Measurements from ENCODE around the gene ITGA7. TPM values are rescaled to one million over a fixed set of nuclear protein-coding genes. Genes with fewer than 3 reads are reported as not detected.

Gene ITGA7
- total RNA-seq, 4 donors from 2014 or later = 9.5 to 20.6 (median 15.8) TPM

DNA sequence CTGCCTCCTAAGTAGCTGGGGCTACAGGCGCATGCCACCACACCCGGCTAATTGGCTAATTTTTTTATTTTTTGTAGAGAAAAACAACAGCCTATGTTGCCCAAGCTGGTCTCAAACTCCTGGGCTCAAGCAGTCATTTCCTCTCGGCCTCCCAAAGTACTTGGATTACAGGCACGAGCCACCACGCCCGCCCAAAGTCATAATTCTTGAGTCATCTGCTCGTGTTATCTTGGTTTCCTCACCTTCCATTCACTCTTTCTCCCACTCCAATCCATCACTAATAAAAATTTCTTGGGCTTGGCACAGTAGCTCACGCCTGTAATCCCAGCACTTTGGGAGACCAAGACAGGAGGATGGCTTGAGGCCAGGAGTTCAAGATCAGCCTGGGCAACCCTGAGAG lies 32.0 kb downstream of the ITGA7 start:
- TF ChIP-seq, protein P1, sequence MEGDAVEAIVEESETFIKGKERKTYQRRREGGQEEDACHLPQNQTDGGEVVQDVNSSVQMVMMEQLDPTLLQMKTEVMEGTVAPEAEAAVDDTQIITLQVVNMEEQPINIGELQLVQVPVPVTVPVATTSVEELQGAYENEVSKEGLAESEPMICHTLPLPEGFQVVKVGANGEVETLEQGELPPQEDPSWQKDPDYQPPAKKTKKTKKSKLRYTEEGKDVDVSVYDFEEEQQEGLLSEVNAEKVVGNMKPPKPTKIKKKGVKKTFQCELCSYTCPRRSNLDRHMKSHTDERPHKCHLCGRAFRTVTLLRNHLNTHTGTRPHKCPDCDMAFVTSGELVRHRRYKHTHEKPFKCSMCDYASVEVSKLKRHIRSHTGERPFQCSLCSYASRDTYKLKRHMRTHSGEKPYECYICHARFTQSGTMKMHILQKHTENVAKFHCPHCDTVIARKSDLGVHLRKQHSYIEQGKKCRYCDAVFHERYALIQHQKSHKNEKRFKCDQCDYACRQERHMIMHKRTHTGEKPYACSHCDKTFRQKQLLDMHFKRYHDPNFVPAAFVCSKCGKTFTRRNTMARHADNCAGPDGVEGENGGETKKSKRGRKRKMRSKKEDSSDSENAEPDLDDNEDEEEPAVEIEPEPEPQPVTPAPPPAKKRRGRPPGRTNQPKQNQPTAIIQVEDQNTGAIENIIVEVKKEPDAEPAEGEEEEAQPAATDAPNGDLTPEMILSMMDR (IDR thresholded peaks at IDR 0.05) = no peak
- TF ChIP-seq POLR2AphosphoS5 (IDR thresholded peaks at IDR 0.05) = no peak
- TF ChIP-seq EP300 (IDR thresholded peaks at IDR 0.05) = no peak
- TF ChIP-seq POLR2A (IDR thresholded peaks at IDR 0.05) = no peak
- DNase-seq (ENCODE audit: low spot score in 2 of 2) = no peak
- Histone ChIP-seq H3K4me3 (no peak overlapping the region), H3K9me3 (no peaks in the 10 kb centered on the region), H3K36me3 (no peaks in the 10 kb centered on the region), H3K27ac (no peak overlapping the region), H3K4me1 (no peaks in the 10 kb centered on the region), H3K27me3 (peaks cover 3% of the 10 kb centered on the region)
- WGBS = 87% methylated on average over 8 of the region's 8 CpGs

DNA sequence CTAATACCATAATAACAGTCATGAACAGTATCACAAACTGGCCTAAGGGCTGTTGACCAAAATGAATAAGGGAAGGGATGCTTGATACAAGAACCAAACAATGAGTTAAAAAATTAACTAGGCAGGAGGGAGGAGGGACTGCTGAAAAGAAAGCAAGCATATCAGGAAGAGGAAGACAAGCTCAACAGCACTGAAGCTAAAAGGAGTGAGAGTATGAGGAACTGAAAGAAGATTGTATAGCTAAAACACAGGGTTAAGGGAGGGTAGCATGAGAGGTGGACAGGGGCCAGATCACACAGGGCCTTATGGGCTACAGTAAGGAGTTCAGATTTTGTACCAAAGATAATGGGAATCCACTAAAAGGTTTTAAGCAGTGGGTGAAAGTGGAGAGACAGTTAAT lies 34.1 kb downstream of the ITGA7 start:
- DNase-seq (ENCODE audit: low spot score in 2 of 2) = no peak
- Histone ChIP-seq H3K9me3 (no peaks in the 10 kb centered on the region), H3K4me1 (no peaks in the 10 kb centered on the region), H3K27me3 (no peaks in the 10 kb centered on the region), H3K27ac (no peak overlapping the region), H3K36me3 (no peaks in the 10 kb centered on the region), H3K4me3 (no peak overlapping the region)
- TF ChIP-seq POLR2AphosphoS5 (IDR thresholded peaks at IDR 0.05) = no peak
- no peak for TF ChIP-seq EP300 (IDR thresholded peaks at IDR 0.05)
- TF ChIP-seq, protein P1 (IDR thresholded peaks at IDR 0.05) = no peak
- no peak for TF ChIP-seq POLR2A (IDR thresholded peaks at IDR 0.05)

DNA sequence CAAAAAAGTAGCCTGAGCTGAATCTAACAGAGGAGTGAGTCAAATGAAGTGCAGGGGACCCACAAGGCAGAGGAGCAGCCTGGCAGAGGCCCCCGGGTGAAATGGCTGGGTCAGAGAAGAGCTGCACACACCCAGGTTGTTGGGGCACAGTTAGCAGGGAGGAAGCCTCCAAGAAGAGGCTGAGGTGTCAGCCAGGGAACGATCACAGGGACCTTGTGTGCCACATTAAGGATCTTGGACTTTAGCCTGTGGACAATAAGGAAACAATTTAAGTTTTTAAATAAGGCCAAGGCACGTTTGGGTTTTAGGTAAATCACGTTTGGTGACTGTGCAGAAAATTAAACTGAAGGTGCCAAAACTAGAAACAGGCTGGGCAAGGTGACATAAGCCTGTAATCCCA lies 36.0 kb downstream of the ITGA7 start:
- no peaks in the 10 kb centered on the region for H3K36me3 ChIP-seq
- H3K27me3 ChIP-seq = no peaks in the 10 kb centered on the region
- H3K4me3 ChIP-seq = no peak overlapping the region
- no peaks in the 10 kb centered on the region for H3K9me3 ChIP-seq
- no peak for DNase-seq (ENCODE audit: low spot score in 2 of 2)
- no peaks in the 10 kb centered on the region for H3K4me1 ChIP-seq
- TF ChIP-seq, protein P1 (IDR thresholded peaks at IDR 0.05) = no peak
- TF ChIP-seq POLR2A (IDR thresholded peaks at IDR 0.05) (no peak), POLR2AphosphoS5 (IDR thresholded peaks at IDR 0.05) (no peak), EP300 (IDR thresholded peaks at IDR 0.05) (no peak)
- no peak overlapping the region for H3K27ac ChIP-seq
- WGBS = 43% methylated on average over 4 of the region's 4 CpGs

DNA sequence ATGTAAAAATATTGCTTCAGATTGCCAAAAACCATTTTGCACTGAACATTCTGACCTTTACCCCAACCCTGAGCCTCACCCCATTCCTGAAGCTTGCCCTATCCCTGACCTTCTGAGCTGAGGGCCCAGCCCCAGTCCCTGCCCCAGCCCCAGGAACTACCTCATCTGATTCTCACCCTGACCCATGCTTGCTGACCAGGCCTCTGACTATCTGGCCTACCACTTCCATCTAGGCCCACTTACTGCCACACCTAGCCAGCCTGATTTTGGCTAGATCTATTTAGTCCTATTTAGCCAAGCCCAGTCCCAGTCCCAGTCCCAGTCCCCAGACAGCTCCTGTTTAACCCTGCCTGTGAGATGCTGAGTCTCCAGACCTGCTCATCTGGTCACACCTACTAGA lies 37.4 kb downstream of the ITGA7 start:
- Histone ChIP-seq H3K9me3 (no peaks in the 10 kb centered on the region), H3K27me3 (no peaks in the 10 kb centered on the region)
- DNase-seq (ENCODE audit: low spot score in 2 of 2) = no peak

DNA sequence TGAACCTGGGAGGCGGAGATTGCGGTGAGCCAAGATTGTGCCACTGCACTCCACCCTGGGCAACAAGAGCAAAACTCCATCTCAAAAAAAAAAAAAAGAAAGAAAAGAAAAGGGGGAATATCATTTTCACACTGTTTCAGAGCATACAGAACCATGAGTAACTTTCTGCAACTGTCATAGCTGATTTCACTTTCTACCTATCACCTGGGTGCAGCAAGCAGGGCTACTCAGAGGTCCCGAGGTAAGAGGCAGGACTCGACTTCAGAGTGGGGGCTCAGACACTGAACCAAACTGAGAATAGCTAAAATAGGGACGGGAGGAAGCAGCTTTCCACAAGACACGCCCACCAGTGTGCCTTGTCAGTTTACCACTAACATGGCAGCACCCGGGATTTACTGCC lies 41.2 kb downstream of the ITGA7 start:
- H3K9me3 ChIP-seq = no peaks in the 10 kb centered on the region
- no peak for TF ChIP-seq EP300 (IDR thresholded peaks at IDR 0.05)
- TF ChIP-seq, protein P1 (IDR thresholded peaks at IDR 0.05) = no peak
- TF ChIP-seq POLR2AphosphoS5 (IDR thresholded peaks at IDR 0.05) = no peak
- no peak for TF ChIP-seq POLR2A (IDR thresholded peaks at IDR 0.05)
- H3K27ac ChIP-seq = no peak overlapping the region
- no peak overlapping the region for H3K4me3 ChIP-seq
- H3K4me1 ChIP-seq = no peaks in the 10 kb centered on the region
- H3K36me3 ChIP-seq = no peaks in the 10 kb centered on the region
- no peak for DNase-seq (ENCODE audit: low spot score in 2 of 2)
- WGBS = 82% methylated on average over 7 of the region's 7 CpGs
- no peaks in the 10 kb centered on the region for H3K27me3 ChIP-seq

More for the DNA sequence above, 37.4 kb downstream of the ITGA7 start:
- TF ChIP-seq, protein P1 (IDR thresholded peaks at IDR 0.05) = no peak
- no peak for TF ChIP-seq POLR2A (IDR thresholded peaks at IDR 0.05)
- TF ChIP-seq EP300 (IDR thresholded peaks at IDR 0.05) = no peak
- TF ChIP-seq POLR2AphosphoS5 (IDR thresholded peaks at IDR 0.05) = no peak
- no peak overlapping the region for H3K27ac ChIP-seq
- H3K4me3 ChIP-seq = no peak overlapping the region
- H3K4me1 ChIP-seq = no peaks in the 10 kb centered on the region
- no peaks in the 10 kb centered on the region for H3K36me3 ChIP-seq
